ENCODE data around the gene UBE2C.

UBE2C gene

GRCh38 chr20:45861221-45862075 is 49.0 kb downstream of the UBE2C start:
- H3K9ac ChIP-seq (ENCODE audit: low read length), result no peak overlapping the region
- H3K9me3 ChIP-seq (ENCODE audit: insufficient read depth, low read length), result no peaks in the 10 kb centered on the region
- H3K4me2 ChIP-seq (ENCODE audit: low read depth, low read length, poor library complexity, severe bottlenecking), result no peak overlapping the region
- no peaks in the 10 kb centered on the region for H3F3A ChIP-seq (ENCODE audit: insufficient read depth)
- H4K20me1 ChIP-seq (ENCODE audit: low read depth, low read length), result no peaks in the 10 kb centered on the region
- peaks cover 6% of the 10 kb centered on the region for H3K79me2 ChIP-seq (ENCODE audit: insufficient read depth, low read length)
- H3K27ac ChIP-seq (ENCODE audit: low read depth, low read length), result no peak overlapping the region
- no peaks in the 10 kb centered on the region for H3K36me3 ChIP-seq (ENCODE audit: low read length)
- no peak overlapping the region for H3K4me3 ChIP-seq (ENCODE audit: insufficient read depth, low read length, poor library complexity, severe bottlenecking)
- no peaks in the 10 kb centered on the region for H3K9me2 ChIP-seq (replicated peaks; ENCODE audit: insufficient read depth, low read length)
- no peak for TF ChIP-seq CTCF (IDR thresholded peaks at IDR 0.05; ENCODE audit: insufficient read depth, low read length, poor library complexity, severe bottlenecking)
- no peak for TF ChIP-seq EZH2phosphoT487 (conservative IDR thresholded peaks at IDR 0.05; ENCODE audit: low read length)
- H3K27me3 ChIP-seq (ENCODE audit: low read length), result no peaks in the 10 kb centered on the region
- no peak overlapping the region for H2AFZ ChIP-seq (ENCODE audit: low read depth, low read length, severe bottlenecking)

- no peaks in the 10 kb centered on the region for H3K36me3 ChIP-seq (ENCODE audit: low read length)
- H3K79me2 ChIP-seq (ENCODE audit: insufficient read depth, low read length), result no peaks in the 10 kb centered on the region
- H3K27me3 ChIP-seq (ENCODE audit: low read length), result no peaks in the 10 kb centered on the region
- H3K4me3 ChIP-seq (ENCODE audit: insufficient read depth, low read length, poor library complexity, severe bottlenecking), result no peak overlapping the region
- no peak overlapping the region for H3K4me2 ChIP-seq (ENCODE audit: low read depth, low read length, poor library complexity, severe bottlenecking)
- no peaks in the 10 kb centered on the region for H4K20me1 ChIP-seq (ENCODE audit: low read depth, low read length)
- H2AFZ ChIP-seq (ENCODE audit: low read depth, low read length, severe bottlenecking), result no peak overlapping the region
- H3K9ac ChIP-seq (ENCODE audit: low read length), result no peak overlapping the region
- no peaks in the 10 kb centered on the region for H3K9me2 ChIP-seq (replicated peaks; ENCODE audit: insufficient read depth, low read length)
- no peak overlapping the region for H3K27ac ChIP-seq (ENCODE audit: low read depth, low read length)
- no peak for TF ChIP-seq EZH2phosphoT487 (conservative IDR thresholded peaks at IDR 0.05; ENCODE audit: low read length)
- H3K9me3 ChIP-seq (ENCODE audit: insufficient read depth, low read length), result no peaks in the 10 kb centered on the region
- no peaks in the 10 kb centered on the region for H3F3A ChIP-seq (ENCODE audit: insufficient read depth)
These were observed 51.4 kb downstream of the UBE2C start for GRCh38 chr20:45863543-45864470.

- Histone ChIP-seq H3K27me3 (ENCODE audit: low read length) (no peaks in the 10 kb centered on the region), H3K36me3 (ENCODE audit: low read length) (no peaks in the 10 kb centered on the region), H3K27ac (ENCODE audit: low read depth, low read length) (no peak overlapping the region), H2AFZ (ENCODE audit: low read depth, low read length, severe bottlenecking) (no peak overlapping the region), H3F3A (ENCODE audit: insufficient read depth) (no peaks in the 10 kb centered on the region), H3K9me2 (replicated peaks; ENCODE audit: insufficient read depth, low read length) (no peaks in the 10 kb centered on the region), H3K9me3 (ENCODE audit: insufficient read depth, low read length) (no peaks in the 10 kb centered on the region), H3K79me2 (ENCODE audit: insufficient read depth, low read length) (no peaks in the 10 kb centered on the region), H3K4me3 (ENCODE audit: insufficient read depth, low read length, poor library complexity, severe bottlenecking) (no peak overlapping the region), H3K9ac (ENCODE audit: low read length) (no peak overlapping the region), H3K4me2 (ENCODE audit: low read depth, low read length, poor library complexity, severe bottlenecking) (no peak overlapping the region), H4K20me1 (ENCODE audit: low read depth, low read length) (no peaks in the 10 kb centered on the region)
- TF ChIP-seq CTCF (IDR thresholded peaks at IDR 0.05; ENCODE audit: insufficient read depth, low read length, poor library complexity, severe bottlenecking), result no peak
- no peak for TF ChIP-seq EZH2phosphoT487 (conservative IDR thresholded peaks at IDR 0.05; ENCODE audit: low read length)
These were observed 54.0 kb downstream of the UBE2C start for GRCh38 chr20:45866454-45866853.
